ENCODE data around the gene IRF2.

IRF2 gene

DNA sequence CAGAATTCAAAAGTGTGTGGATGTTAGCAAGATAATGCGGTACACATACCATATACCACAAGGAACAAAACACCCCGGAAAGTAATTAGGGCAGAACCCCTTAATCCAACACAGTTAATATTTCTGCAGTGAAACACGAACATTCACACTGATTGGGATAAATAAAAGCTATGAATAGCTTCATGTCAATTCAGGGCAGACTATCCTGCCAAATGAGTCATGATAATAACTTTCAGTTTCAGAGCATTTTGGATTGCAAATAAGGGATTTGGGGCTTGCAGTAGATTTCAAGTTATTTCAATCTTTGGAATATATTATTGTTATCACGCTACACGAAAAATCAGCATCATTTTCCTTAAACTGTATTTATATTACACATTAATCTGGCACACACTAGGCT is 24.3 kb downstream of the IRF2 start:
- no peak for DNase-seq

DNA sequence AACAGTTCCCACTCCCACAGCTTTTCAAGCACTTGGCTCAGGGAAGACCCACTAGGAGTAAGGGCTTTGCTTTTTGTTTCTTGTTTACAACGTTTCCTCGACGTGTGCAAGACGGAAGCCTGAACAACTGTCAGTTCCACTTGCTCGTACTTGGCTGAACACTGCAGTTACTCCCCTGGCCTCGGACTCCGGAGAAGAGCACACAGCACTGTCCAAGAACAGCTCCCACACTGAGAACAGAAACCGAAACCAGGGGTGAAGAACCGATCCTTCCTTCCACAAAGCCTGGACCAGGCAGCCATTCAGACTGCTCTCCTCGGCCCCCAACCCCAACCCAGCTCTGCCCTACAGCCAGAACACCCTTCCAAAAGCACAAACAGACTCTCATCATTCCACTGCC is 25.5 kb downstream of the IRF2 start:
- no peak for DNase-seq

DNA sequence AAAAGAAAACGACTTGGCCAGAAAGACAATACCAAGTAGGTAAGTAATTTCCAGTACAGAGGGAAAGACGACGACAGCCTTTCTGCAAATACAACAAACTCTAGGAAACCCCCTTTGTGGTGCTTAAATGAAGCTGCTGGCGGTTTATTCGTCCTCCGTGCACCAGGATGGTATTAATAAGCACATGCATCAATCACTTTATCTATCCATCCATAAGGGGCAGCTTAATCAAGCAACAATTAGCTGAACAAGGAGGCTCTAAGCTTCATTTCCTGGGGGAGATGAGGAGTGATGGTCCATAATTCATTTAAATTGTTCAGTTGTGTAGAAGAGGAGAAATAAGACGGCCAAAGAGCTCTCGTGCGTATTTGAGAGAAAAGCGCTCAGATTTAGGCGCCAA is 26.2 kb downstream of the IRF2 start:
- no peak for DNase-seq

DNA sequence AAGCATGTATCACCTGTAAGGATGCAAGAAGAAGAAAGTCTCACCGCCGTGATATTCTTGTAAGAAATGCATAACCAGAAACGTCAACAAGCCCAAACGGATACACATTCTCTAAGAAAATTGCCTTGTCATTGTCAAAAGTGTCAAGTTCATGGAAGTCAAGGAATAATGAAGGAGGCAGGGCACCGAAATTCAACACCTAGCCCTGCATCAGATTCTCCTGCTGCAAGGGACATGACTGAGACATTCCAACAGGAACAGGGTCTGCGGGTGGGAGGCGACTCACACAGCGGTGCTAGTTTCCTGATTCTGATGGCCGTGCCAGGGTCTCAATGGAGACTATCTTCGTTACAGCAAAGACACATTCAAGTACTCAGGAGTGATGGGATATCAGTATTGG is 26.7 kb downstream of the IRF2 start:
- no peak for DNase-seq

DNA sequence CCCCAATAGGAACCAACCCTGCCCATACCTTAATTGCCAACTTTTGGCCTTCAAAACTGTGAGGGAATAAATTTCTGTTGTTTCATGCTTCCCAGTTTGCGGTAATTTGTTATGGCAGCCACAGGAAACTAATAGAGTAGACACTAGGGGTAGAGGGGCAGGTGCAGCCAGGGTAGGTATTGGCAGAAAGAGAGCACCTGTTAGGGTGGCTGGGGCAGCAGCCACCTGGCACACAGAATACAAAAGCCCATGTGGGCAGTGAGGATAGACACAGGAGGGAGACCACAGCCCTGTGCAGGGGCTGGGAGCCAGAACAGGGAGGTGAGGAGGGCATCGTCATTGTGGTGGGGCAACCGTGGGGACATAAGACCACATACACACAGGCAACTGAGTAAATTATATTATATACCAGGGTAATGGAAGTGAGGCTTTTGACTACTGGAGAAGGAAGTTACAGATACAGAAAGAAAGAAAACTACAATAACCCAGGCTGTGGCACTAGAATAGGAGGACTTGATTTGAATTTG is 28.2 kb downstream of the IRF2 start:
- no peak for DNase-seq

DNA sequence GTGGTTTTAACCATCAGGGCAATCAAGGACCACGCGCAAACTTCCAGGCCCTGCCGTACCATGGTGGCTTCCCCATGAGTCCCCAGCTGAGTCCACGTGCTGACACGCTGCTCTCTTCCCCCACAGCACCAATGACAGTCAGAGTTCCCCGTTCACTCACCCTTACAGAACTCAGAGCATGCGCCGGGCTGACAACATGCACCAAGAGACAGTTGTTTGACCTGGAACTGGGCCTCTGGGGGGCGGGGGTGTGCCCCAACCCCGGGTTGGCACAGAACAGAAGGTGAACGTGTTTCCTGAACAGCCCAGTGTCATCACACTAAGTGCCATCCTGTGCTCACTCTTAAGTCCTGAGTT is 29.4 kb downstream of the IRF2 start:
- DNase-seq, result no peak

DNA sequence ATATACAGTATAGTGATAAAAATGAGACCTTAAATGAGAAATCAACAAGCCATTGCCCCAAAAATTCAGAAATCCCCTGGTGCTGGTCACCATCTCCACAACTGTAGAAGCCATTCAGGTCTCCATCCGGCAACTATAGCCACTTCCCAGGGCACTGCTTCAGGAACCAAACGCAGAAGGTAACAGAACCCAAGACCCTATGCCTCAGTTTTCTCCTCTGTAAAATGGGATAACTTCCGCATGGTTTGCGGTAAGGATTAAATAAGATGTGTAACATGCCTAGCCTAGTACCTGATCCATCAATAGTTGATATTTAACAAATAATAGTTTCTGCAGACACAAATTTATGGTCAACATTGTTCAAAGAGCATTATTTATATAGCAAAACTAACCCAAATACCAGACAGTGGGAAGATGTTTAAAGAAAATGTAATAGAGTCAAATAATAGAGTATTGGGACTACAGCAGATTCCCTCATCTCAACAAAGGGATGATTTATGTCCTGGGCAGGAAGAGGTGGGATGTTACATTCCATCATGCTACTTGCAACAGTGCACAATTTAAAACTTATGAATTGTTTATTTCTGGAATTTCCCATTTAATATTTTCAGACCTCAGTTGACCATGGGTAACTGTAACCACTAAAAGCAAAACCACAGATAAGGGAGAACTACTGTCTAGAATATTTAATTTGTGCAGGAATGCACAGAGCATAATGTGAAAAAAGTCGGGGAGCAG is 30.0 kb downstream of the IRF2 start:
- no peak for DNase-seq

DNA sequence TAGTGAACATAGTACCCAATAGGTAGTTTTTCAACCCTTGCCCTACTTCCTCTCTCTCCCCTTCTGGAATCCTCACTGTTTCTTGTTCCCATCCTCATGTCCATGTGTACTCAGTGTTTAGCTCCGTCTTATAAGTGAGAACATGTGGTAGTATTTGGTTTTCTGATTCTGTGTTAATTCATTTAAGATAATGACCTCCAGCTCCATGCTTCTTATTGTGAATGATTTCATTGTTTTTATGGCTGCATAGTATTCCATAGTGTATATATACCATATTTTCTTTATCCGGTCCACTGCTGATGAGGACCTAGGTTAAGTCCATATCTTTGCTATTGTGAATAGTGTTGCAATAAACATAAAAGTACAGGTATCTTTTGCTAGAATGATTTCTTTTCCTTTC is 31.0 kb downstream of the IRF2 start:
- DNase-seq, result no peak

DNA sequence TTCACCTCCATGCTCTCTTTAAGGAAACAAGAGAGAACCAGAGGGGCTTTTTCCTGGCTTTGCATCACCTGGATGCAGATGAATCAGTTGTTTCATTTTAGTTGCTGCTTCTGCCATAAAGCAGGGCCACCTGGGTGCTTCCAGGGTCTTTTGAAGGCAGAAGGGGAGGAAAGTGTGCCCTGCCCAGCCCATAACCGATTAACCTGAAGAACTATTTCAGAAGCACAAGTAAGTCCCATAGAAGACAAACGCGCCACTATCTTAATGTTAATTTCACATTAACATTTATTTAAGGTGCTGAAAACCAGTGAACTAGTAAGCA is 32.1 kb downstream of the IRF2 start:
- no peak for DNase-seq

DNA sequence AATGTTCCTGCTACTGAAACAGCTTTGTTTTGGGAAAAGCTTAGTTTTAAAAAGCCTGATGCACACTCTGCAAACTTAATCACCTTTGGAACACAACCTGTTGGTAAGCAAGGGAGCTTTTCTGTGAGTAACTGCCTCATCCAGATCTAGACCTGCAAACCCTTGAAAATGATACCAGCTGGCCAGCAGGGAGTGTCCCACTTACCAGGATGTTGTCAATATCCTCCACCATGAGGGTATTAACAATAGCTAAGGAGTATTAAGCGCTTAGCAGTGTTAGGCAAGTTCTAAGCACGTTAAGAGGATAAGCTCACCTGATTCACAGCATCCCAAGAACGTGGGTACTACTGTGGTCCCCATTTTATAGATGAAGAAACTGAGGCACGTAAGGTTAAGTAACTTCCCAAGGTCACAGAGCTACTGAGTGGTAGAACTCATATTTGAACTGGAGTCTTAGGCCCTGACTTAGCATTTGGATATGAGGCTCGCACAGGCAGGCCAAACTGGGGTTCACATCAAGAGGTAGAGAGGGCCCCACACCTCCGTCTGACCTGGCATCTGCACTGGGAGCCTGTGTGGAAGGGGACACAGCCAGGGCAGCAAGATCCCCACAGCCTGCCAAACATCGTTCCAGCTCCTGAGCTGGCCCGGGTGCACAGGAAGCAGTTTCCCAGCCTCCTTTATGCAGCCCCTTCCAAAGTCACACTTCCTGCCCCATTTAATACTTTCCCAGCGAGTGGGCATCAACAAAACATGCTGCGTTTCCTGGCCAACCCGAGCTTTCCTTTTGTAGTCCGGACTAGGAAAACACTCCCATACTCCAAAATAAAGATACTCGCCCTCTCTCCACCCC is 32.7 kb downstream of the IRF2 start:
- no peak for DNase-seq

DNA sequence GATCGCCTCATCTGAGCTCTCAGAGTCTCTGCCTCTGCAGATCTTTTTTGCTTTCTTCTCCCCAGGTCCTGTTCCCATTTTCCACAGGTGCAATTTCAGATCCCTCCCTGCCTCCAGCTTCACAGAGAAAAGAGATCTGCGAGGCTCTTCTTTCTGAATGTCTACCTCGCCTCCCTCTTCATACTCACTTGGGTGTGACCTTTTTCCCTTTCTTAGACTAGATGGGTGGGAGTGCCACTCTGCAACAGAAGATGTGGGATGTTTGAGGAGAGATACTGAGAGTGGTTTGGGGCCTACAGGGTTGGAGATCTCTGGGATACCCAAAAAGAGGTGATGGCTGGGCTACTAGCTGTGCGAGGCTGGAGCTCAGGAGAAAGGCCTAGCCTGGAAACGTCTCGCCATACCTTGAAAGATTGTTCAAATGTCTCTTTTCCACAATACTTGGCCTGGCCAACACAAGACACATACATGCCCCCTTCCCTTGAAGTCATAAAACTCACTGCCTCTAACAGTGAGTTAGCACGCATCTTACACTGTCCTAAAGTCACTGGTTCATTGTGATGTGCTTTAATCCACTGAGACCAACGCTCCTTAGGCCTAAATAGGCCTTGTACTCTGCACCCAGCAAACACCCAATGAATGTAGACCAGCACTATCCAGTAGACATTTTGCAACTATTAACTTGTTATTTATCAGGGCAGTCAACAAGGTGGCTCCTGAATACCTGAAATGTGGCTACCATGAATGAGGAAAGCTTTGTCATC is 33.6 kb downstream of the IRF2 start:
- DNase-seq, result no peak

DNA sequence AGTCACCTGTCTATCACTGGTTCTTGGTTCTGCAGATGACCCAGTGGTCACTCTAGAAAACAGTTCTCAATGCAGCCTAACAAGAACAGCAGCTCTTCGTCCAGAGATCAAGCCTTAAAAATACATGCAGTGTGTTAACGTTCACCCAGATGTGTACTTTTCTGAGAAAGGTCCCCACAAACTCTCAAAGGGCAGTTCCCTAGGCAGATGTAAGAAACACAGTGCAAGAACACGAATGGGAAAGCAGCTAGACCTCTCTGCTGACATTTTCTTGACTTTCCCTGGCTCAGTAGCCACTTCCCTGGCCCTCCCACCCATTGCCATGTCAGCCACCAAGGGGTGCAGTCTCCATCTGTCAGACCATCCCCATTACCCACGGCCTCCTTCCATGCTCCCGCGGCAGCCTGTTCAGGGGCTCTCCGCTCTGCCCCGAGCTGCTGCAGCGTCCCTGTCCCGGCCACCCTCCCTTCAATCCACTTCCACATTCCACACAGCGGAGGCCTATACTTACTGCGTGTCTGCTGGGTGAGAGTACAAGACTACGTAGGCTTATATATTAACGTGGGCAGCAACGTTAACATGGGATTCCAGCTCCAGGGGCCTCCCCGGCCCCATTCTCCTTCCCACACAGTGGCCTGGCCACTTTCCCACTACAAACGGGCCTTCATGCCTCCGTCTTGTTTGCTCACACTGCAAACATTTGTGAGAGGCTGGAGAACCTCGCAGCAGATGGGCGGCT is 34.3 kb downstream of the IRF2 start:
- DNase-seq, result no peak

DNA sequence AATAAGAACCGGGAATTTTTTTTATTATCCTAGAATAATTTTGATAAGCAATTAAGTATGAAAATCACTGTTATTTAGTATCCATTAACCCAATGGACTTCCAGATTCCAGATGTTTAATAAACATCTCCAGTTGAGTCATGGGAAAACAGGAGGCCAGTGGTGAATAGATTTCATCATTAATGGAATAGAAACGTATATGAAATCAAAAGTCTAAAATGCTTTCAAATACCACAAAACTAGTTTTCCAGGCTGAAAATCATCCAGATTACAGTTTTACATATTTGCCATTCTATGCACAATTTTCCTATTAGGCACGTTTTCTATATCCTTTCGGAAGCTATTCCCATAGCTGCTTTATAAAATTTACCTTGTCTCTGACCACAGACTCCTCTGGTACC is 35.0 kb downstream of the IRF2 start:
- no peak for DNase-seq

DNA sequence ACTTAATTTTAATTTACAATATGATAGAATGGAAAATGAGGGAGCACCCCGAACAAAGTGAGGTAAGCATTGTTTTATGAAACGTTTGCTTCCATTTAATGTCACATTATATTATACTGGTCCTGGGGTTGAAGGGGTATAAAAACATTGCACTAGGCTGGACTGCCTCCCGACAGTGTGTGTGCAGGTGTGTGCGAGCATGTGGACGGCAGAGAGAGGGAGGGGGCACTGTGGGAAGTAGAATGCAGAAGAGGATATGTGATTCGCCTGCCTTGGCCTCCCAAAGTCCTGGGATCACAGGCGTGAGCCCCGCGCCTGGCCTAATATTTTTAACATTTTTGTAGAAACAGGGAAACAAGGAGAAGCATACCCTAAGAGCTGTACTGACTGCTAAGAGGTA is 36.0 kb downstream of the IRF2 start:
- no peak for DNase-seq

DNA sequence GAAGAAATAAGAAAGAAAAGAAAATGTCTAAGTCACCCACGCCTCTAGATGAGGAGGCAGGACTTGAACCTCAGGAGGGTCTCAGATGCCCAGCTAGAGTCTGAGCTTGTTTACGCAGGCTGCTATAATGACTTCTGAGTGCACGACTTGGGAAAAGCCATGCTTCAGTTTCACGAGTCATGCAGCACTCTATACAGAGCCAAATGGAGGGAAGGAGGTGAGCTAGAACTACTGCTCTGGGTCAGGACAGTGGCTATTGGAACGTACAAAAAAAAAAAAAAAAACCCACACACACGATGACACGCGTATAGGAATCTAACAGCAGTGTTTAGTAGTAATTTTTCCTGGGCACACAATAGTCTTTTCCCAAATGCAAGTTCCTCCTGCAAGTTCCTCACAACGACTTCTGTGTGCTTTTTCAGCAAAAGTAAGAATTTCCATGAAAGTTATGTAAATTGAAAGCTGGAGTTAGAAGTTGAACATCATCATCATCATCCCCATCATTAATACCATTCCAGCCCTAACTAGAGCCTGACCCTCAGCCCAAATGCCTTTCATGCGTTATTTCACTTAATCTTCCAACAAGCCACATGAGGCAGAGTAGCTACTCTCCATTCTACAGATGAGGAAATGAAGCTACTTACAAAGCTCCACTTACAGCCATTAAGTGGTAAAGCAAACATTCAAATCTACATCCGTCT is 36.6 kb downstream of the IRF2 start:
- no peak for DNase-seq

DNA sequence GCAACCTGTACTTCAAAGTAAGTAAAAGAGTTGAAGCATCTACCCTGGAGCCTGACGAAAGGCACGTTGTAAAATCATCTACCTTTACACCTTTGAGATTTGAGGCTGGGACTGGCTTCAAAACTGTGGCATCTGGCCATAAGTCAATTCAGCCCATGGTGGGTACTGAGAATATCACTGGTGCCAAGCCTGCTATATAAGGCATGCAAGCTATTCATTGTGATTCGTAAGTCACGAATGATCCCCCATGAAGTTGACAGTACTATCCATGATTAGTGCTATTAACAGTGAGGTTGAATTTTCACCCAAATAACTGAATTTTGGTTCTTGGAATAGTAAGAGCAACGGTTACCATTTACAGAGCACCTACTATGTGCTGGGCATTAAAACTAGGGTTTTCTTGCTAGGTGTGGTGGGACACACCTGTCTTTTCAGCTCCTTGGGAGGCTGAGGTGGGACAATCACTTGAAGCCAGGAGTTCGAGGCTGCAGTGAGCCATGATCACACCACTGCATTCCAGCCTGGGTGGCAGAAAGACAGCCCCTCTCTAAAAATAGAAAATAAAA is 39.8 kb downstream of the IRF2 start:
- DNase-seq, result no peak

DNA sequence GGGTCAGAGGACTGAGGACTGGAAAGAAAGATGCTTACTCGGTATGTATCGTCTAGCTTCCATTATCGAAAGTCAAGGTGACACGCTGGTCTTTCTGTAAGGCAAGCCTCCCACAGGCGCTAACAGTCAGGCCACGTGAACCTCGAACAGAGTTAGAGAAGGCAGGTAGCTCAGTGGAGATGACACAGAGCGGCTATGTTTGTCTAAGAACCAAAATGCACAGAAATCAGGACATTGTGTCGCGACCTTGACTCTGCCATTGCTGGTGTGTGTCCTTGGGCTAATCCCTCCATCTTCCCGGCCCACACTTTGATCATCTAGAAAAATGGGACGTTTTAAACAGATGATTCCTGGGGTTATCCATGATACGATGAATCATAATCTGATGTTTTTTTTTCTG is 40.3 kb downstream of the IRF2 start:
- no peak for DNase-seq

DNA sequence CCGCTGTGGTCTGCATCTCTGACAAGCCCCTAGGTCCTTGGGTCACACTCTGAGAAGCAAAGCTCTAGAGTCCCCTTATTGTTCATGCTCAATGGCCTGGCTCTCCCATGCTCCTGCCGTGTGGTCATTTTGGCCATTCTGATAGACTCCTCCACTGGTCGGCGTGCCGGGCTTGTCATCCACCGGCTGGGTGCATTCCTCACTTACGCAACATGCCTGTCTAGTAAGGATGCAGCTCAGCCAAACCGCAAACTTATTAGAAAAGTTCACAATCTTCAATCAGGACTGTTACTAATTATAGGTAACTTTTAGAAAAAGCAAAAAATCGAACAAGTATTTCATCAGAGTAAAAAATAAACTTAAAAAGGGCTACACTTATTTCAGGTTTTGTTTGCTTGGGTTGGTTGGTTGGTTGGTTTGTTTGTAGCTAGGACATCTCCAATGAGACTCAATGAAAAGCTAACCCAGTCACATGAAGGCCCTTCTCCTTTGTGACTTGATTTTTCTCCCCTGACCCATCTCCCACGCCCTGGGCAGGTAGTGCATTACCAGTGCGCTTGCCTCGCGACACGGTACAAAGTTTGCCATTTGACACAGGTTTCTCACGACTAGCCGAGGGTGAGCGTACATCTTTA is 41.0 kb downstream of the IRF2 start:
- no peak for DNase-seq

DNA sequence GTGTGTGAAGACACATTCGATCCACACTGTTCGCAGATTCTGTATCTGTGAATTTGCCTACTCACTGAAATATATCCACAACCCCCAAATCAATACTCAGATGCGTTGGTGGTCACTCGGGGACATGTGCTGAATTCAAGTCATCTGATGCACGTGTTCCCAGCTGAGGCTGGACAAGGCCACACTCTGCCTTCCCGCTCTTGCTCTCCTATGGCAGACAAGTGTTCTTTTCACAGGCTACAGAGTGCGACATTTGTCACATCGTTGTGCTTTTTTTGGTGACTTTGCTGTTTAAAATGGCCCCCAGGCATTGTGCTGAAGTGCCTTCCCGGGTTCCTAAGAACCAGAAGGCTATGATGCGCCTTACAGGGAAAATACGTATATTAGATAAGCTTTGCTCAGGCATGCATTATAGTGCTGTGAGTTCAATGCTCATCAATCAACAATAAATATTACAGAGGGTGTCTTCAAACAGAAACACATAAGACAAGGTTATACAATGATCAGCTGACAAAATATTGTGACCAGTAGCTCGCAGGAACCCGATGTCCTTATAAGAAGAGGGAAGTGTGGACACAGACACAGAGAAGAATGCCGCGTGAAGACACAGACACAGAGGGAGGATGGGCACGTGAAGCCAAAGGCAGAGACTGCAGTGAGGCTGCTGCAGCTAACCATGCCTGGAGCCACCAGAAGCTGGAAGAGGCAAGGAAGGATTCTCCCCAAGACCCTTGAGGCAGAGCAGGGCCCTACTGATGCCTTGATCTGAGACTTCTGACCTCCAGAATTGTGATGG is 42.0 kb downstream of the IRF2 start:
- DNase-seq, result no peak

DNA sequence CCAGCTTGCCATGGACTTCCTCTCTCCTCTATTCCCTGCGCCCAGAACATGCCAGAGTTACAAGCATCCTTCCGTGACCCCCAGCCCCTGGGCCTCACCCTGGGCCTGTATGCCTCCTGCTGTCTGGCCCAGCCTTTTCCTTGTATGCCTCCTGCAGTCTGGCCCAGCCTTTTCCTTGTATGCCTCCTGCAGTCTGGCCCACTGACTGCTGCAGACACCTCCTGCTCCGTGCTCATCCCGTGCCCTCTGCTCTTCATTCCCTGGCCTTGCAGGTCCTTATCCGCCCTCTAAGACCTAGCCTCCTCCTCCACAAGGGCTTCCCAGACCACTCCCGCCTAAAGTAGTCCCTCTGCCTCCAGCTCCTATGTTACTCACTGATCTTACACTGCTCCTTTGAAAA is 44.2 kb downstream of the IRF2 start:
- no peak for DNase-seq

DNA sequence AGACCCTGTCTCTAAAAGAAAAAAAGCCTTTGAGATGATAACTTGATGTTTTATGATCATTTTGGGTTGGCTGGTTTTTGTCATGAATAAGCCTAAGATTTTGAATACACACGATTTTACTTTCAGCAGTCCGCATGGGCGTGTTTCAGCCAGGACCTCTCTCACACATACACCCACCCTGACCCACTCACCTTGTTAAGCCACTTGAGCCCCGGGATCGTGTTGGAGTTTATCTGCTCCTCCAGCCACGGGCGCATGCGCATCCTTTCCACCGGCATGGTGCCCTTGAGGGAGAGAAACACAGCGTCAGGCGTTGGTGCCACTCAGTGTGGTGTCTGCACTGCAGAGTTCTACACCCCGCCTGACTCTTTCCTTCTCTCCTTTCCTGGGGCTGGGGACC is 45.6 kb downstream of the IRF2 start:
- DNase-seq, result no peak
